ENCODE results near the gene C16orf54.

DNA sequence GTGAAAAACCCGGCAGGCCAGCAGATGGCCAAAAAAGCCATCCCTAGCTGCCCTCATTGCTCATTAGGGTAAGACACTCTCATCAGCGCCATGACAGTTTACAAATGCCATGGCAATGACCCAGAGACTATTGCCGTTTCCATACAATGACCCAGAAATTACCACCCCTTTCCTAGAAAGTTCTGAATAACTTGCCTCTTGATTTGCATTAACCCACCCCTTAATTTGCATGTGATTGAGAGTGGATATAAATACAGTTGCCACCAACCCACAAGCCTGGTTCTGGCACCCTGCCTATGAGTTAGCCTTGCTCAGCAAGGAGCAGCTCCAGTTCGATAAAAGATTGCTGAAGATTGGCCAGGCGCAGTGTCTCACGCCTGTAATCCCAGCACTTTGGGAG lies 16.1 kb upstream of the C16orf54 start:
- TF ChIP-seq, protein P1, sequence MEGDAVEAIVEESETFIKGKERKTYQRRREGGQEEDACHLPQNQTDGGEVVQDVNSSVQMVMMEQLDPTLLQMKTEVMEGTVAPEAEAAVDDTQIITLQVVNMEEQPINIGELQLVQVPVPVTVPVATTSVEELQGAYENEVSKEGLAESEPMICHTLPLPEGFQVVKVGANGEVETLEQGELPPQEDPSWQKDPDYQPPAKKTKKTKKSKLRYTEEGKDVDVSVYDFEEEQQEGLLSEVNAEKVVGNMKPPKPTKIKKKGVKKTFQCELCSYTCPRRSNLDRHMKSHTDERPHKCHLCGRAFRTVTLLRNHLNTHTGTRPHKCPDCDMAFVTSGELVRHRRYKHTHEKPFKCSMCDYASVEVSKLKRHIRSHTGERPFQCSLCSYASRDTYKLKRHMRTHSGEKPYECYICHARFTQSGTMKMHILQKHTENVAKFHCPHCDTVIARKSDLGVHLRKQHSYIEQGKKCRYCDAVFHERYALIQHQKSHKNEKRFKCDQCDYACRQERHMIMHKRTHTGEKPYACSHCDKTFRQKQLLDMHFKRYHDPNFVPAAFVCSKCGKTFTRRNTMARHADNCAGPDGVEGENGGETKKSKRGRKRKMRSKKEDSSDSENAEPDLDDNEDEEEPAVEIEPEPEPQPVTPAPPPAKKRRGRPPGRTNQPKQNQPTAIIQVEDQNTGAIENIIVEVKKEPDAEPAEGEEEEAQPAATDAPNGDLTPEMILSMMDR (IDR thresholded peaks at IDR 0.05; ENCODE audit: low read depth, low read length): no peak
- no peak for TF ChIP-seq EZH2phosphoT487 (IDR thresholded peaks at IDR 0.05; ENCODE audit: low read depth)

Data from OCI-LY3 (cell line).